IPS-NIHi7 (cell line): Measurements from ENCODE around the gene FAM120B.
A peak's percentile ranks its signal among the peaks of the same experiment; 100 is the strongest.

Experiments
- DNase-seq: peaks from one replicate; pipeline ENCODE4 v3.0.0; 2012; ENCODE audit warnings: mixed read lengths; ENCODE audit errors: extremely low spot score

Gene FAM120B

DNA sequence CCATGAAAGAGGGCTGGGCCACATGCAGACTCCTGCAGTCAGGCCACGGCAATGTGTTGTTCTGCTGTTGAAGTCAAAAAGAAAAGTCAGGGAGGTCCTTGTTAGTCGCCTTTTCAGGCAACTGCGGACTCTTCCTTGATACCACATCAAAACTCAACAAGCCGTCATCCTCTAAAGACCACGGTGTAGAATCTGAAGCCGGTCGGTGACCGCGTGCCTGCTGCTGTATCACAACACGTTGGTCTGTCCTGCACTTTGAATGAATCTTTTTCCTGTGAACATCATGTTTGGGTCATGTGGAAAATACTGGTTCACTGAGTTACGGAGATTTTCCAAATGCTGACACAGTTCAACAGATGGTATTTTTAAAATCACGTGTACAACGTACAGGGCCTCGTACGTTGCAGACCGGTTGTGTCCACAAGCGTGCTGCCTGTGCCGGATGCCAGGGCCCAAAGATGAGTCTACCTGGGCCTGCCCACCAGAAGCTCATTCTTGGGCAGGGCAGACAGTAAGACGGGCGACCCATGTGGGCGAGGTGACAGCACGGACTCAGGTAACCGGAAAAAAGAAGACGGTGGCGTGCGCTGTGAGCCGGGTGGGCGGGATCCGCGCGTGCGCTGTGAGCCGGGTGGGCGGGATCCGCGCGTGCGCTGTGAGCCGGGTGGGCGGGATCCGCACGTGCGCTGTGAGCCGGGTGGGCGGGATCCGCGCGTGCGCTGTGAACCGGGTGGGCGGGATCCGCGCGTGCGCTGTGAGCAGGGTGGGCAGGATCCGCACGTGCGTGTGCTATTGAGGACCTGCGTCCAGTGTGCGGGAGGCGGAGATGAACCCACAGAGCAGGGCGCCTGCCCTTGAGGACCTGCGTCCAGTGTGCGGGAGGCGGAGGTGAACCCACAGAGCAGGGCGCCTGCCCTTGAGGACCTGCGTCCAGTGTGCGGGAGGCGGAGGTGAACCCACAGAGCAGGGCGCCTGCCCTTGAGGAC is 114.5 kb downstream of the FAM120B start:
- no peak for DNase-seq

- DNase-seq: no peak
Observed at GRCh38 chr6:170421921-170422320, 115.4 kb downstream of the FAM120B start.

- DNase-seq: peak; percentile 83
Observed at GRCh38 chr6:170423030-170423429, 116.5 kb downstream of the FAM120B start.

DNA sequence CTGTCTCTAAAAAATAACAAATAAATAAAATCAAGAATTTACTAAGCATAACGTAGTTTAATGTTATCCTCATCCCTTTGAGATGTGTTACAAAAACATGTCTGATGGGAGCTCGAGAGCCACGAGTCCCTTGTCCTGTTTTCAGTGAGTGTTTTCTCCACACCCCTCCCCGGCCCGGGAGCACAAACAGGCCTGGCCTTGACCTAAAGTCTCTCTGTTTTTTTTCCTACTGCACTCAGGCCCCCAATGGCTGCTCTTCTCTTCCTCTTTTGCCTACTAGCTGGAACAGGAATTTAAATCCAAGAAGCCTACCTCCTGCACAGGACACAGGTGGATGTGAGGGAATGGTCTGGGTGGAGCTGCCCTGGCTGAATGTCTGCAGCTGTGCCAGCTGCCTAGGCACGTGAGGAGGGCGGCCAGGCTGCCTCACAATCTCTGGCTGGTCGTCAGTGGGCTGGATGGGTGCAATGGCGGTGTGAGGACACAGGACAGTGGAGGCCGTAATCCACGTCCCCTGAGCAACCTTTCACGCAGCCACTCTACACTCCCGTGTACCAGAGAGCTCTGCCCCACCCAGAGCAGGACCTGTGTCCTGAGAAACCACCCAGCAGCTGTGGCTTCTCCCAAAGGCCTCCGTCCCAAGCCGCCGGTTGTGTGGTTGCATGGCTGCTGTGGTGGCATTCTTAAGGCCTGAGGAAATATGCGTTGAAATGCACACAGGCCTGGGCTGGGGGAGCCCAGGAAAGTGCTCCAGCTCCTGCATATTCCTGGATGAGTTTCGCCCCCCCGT is 117.5 kb downstream of the FAM120B start:
- no peak for DNase-seq

- no peak for DNase-seq
Observed at GRCh38 chr6:170424604-170425126, 118.1 kb downstream of the FAM120B start.

DNA sequence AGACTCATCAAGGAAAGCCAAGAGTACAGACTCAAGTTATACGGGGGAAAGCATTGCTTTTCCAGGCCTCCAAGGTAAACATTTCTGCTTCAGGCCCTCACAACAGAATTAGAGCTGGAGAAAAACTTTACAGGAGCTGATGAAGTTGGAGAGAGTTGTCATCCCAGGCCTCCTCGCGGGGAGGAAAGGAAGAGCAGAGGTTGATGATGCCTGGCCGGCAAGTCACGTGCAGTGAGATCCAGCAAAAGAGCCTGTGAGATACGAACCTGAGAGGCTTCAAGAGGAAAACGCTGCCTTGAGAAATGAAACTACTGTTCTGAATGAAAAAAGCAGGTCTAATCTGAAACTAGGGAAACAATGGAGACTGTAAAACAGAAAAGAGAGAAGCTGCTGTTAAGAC is 122.9 kb downstream of the FAM120B start:
- no peak for DNase-seq

DNA sequence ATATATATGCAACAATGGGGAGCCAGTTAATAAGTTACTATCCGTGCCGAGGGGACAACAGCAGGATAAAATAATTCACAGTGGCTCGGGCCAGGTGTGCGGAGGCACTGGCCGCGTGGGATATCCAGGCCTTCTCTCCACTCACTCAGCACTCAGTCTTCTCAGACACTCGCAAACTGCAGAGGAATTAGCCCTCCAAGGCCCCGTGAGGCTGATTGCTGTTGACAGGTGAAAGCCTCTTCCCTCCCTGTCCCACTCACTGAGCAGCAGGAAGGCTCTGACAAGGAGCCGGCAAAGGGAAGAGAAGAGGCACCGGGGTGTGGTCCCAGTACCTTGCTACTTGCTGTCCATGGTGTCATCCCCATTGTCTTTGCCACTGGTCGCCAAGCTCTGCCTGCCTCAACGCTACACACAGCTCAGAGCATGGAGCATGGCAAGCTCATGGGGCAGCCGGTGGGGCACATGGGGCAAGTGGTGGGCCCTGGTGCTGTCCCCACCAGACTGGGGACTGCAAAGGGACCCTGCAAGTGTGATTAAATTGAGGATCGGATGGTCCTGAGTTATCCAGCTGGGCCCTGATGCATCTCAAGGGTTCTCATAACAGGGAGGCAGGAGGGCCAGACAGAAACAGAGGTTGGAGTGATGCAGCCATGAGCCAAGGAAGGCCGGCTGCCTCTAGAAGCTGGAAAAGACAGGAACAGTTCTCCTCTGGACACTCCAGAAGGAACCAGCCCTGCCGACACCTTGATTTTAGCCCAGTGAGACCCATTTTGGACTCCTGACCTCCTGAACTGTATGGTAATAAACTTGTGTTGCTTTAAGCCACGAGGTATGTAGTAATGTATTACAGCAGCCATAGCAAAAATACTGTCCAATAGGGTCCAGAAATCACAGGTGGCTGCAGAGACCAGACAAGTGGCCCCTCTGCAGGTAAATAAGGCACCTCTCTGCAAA is 126.9 kb downstream of the FAM120B start:
- DNase-seq: no peak

GRCh38 chr6:170434117-170434820 is 127.7 kb downstream of the FAM120B start:
- DNase-seq: peak; percentile 46

GRCh38 chr6:170434821-170435155 is 128.2 kb downstream of the FAM120B start:
- no peak for DNase-seq

- DNase-seq: no peak
Observed at GRCh38 chr6:170435766-170436165, 129.2 kb downstream of the FAM120B start.

DNA sequence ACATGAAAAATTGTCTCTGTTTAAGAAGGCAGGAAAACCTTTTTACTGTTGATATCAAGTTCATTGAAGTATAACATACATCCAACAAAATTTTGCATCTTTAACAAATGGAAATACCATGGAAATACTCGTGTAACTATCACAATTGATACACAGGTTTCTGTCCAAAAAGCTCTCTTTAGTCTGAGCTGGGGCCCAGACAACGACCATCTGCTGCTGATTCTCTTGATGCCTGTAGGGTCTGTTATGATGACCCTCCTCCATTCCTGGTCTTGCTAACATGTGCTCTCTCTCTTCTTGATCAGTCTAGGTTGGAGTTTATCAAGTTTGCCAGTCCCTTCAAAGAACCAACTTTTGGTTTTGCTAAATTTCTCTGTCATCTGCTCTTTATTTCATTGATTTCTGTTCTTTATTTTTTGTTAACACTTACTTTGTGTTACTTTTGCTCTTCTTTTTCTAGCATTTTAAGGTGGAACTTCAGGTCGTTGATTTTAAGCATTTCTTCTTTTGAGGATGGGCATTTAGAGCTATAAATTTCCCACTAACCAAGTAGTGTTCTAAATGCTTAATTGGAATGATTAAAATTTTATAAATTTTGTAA is 129.8 kb downstream of the FAM120B start:
- DNase-seq: no peak

DNA sequence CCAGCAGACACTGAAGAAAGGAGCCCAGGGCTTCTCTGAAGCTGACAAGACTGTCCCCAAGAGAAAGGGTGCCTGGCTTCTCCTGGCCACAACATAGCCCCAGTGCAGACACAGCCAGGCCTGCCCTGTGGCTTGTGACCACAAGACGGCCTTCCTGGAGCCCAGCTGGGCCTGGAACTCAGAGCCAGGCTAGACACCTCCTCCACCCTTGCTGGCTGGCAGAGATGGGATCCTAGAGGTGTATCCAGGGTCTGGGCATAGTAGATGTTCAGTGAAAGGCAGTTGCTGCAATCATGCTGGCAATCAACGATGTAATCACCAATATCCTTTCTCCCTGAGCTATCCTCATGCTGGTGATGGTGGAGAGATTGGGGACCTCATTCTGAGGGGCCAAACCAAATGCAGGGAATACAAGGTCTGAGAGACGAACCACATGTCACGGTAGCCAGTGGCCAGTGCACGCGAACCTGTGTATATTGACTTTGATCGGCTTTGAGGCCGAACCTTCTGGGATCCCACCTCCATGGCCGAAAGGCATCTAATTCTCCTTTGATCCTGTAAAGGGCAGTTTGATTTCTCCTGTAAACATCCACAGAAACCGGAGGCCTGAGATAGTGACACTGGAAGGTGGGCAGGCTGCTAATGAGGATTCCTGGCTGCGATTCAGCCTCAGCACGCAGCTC is 131.3 kb downstream of the FAM120B start:
- DNase-seq: no peak

DNA sequence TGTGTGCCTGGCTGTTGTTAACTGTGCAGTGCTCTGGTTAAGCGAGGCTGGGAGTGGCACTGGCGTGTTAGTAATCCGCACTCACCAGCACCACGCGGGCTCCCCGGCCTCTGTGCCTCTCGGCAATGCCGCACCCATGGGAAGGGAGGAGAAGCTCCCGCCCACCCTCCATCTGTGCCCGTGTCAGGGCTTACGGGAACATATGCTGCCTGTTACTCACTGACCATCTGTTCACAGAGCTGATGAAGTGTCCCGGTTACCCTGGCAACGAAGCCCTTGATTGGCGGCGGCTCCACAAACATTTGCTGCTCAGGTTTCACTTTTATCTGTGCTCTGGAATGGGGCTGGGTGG is 131.8 kb downstream of the FAM120B start:
- DNase-seq: peak; percentile 85

GRCh38 chr6:170438861-170439260 is 132.3 kb downstream of the FAM120B start:
- no peak for DNase-seq

DNA sequence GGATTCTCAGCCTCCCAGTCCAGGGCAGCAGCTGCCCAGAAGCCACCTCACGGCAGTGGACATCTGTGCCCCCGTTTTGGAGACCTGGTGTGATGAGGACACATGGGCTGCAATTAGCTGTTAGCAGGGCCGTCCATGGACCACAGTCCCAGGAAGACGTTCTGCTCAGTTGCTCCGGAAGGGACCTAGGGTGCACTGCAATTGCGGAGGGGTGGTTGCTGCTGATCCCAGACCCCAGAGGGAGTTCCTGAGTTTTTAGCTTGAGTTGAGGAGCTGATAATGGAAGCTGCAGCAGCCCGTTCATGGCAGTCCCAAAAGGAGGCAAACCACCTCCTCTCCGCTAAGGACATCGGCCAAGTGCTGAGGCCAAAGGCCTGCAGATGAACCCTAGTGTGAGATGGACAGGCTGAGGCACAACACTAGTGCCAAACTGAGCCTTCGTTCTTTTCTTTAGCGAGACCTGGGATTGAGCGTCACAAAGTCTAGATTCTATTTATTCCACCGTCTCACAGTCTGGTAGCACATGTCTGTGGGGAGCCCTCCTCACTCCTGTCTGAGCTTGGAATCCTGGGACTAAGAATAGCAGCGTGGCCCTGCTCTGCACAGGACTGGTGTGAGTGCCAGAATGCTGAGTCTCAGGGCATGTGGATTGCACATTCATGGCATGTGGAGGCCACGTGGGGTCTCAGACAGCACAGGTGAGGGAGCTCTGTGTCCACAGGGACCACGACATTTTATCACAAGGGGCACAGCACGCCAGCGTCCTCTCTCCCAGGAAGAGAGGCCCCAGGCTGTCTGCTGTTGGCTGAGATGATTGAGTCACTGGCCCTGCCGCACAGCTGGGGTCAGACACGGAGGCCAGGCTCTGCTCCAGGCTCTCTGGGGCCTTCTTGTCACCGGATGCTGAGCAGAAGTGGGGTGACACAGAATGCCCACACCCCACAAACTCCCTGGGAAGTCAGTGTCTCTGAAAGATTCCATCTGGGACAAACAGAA is 133.1 kb downstream of the FAM120B start:
- DNase-seq: no peak

GRCh38 chr6:170440437-170440836 is 133.9 kb downstream of the FAM120B start:
- no peak for DNase-seq

GRCh38 chr6:170441316-170441715 is 134.8 kb downstream of the FAM120B start:
- no peak for DNase-seq

- no peak for DNase-seq
Observed at GRCh38 chr6:170442596-170442995, 136.0 kb downstream of the FAM120B start.
